Measurements from ENCODE around the gene PIP5K1A.

- TF ChIP-seq CTCF (conservative IDR thresholded peaks at IDR 0.05 in 1 of 2, IDR thresholded peaks at IDR 0.05 in 1 of 2; ENCODE audit: low read depth in 1 of 2, low read length in 2 of 2) (no peak), EZH2 (IDR thresholded peaks at IDR 0.05; ENCODE audit: low read length, missing control alignments) (no peak)
These were observed at the start of gene PIP5K1A for GRCh38 chr1:151198254-151199127.

Measured in fibroblast of lung (primary cell).